GM19099 (cell line): Measurements from ENCODE around the gene SNX1.
A peak's percentile ranks its signal among the peaks of the same experiment; 100 is the strongest.

ENCODE experiments used
- POLR2A ChIP-seq: IDR thresholded peaks from 3 replicates; pipeline ENCODE4 v1.6.1; 2011; ENCODE audit warnings: low read depth; ENCODE audit not compliant: insufficient read length; ENCODE audit errors: extremely low read depth

Gene SNX1

GRCh38 chr15:64131547-64131946 lies 35.8 kb downstream of the SNX1 start:
- TF ChIP-seq POLR2A, result no peak

DNA sequence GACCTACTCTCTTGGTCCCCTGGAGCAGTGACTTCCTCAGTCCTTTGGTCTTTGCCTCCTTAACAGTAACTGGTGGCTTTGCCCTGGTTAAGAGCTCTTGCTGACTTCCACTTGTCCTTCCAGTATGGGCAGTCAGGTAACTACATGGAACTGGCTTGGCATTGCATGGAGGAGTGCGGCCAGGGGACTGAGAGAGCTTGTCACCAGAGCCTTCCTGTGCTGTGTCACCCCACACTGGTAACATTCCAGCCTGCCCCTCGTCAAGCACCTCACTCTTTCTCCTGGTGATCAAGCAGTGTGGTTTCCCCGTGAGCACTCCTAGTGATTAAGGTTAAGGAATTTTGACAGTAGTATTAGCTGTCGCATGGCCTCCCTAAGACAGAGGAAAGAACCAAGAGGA lies 36.4 kb downstream of the SNX1 start:
- no peak for TF ChIP-seq POLR2A

DNA sequence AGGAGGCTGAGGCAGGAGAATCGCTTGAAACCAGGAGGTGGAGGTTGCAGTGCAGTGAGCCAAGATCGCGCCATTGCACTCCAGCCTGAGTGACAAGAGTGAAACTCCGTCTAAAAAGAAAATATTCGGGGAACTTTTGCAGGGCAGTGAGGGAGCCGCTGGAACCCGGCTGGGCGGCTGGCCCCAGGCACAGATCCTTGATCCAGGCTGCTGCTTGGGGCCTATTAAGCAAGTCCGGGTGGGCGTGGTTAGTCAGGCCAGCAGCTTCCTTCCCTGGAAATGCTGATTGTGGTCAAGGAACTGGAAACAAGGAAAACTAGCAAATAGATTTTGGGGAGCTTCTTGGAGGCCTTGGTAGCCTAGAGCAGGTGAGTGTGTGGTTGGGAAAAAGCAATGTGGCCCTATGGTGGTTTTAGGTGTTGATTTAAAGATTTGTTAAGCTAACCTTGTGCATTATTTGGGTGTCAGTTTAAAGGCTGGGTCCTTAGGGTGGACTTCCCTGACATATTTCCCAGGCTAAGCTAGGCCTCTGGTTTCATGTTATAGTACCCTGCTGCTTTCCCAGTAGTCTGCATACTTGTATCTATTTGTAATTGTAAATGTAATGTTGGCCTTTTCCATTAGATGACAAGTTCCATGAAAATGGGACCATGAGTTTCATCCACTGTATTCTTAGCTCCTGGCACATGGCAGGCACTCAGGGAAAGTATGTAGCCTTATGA lies 38.0 kb downstream of the SNX1 start:
- no peak for TF ChIP-seq POLR2A

- TF ChIP-seq POLR2A, result no peak
These were observed 38.6 kb downstream of the SNX1 start for GRCh38 chr15:64134345-64134829.

DNA sequence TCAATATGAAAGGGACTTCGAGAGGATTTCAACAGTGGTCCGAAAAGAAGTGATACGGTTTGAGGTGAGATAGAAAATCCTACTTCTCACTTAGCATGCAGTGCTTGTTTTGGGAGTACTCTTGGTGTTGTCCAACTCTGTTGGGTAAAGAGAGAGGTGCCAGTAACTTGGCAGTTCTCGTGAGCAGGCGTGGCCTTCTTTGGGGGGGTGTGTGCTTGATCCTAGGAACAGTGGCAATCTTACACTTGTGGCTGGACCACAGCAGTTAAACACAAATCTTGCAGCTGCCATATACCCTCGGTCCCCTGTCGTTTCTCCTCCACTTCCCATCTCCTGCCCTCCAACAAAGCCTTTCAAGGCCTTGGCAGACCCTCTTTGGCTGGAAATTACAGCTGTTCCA lies 40.6 kb downstream of the SNX1 start:
- no peak for TF ChIP-seq POLR2A

DNA sequence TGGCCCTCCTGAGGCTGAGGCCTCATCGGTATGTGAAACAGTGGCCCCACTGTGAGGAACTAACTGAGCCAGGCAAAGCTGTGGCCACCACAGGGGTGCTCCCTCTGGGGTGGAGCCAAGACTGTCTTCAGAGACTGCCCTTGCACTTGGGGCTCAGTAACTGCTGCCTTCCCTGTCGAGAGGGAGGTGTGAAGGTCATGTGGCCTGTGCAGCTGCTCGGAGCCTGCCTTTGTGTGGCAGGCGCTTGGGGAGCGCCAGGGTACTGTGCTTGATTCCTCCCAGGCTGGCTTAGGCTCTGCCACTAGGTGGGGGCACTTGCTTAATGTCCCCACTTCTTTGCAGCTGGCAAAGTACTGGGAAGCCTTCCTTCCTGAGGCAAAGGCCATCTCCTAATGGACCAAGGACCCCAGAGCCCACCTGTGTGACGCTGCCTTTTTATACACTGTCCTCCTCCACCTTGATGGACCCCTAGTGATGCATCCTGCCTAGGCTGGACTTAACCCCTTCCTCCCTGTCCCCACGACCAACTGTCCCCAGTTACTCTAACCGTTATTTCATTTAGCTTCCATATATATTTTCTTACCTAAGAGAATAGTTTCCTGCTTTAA lies 41.5 kb downstream of the SNX1 start:
- TF ChIP-seq POLR2A, result no peak

DNA sequence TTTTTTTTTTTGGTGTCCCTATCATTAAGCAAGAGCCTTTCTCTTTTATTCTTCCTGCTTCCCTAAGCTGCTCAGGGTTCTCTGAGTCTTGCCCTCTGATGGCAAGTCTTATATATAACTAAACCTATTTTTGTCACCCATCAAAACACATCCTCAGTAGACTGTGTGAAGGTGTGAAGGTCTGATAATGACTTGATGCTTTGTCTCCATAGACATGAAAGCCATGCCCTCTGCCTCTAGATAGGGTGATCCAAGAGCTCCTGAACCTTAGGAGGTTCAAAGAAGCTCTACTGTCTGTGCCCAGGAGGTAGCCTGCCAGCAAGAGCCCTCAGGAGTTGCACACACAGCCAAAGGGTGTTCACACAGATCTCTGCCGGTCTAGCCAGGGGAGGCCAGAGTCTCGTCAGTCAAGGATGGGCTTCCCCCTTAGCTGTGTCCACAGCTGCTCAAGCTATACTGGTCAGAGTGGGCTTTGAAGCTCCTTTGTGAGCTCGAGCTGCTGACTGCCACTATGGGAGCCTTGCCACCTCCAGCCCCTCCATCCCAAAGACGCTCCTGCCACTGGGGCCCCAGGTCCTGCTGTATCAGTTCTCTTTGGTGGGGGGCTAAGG lies 42.7 kb downstream of the SNX1 start:
- no peak for TF ChIP-seq POLR2A

GRCh38 chr15:64141798-64142512 lies 46.2 kb downstream of the SNX1 start:
- TF ChIP-seq POLR2A, result no peak

GRCh38 chr15:64143276-64143675 lies 47.5 kb downstream of the SNX1 start:
- TF ChIP-seq POLR2A, result no peak

GRCh38 chr15:64144192-64144564 lies 48.4 kb downstream of the SNX1 start:
- no peak for TF ChIP-seq POLR2A

- TF ChIP-seq POLR2A, result peak; percentile 42
These were observed 48.9 kb downstream of the SNX1 start for GRCh38 chr15:64144565-64145281.

GRCh38 chr15:64146041-64146440 lies 50.3 kb downstream of the SNX1 start:
- TF ChIP-seq POLR2A, result no peak

DNA sequence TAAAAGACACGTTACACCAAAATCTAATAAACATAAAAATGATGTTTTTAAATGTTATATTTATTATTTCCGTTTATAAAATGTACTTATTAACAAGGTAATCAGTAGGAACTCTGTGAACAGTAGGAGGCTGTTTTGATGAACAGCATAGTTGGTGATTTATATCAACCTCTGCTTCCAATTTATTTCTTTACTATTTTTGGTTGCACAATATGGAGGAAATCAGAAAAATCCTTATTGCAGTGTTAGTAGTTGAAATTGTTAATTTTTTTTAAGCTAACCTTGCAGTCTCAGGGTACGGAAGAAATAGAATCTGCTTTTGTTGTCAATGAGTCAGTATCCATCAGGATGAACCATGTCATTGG lies 50.7 kb downstream of the SNX1 start:
- TF ChIP-seq POLR2A, result no peak

DNA sequence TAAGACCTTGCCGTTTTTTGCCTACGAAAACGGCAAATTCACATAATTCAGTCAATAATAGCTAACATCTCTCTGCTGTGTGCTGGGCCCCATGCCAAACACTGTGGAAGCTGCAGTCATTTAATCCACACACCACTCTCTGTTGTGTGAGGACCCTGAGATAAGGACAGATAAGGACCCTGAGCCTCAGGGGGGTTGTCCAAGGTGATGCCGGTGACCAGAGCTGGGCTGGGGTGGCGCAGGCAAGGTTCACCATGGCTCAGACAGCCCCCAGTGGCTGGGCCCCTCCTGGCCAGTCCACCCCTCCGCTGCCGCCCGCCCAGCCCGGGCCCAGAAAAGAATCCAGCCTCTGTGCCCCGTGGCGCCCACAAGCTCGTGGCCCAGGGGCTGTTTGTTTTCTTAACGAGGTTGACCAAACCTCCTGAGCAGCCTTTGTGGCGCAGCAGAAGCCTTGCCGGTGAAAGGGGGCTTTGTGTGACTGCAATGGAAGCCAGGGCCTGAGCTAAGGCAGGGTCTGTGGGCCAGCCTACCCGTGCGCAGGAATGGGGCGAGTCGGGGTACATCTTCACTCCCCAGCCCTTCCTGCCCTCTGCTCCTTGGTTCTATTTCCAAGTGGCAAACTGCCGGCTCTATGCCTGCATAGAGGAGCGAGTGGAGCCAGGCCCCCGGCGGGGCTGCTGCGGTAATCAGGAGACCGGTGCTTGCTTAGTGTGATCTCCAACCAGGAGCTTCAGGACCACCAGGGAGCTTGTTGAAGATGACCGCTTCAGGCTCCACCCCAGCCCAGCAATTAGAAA lies 51.3 kb downstream of the SNX1 start:
- TF ChIP-seq POLR2A, result no peak
